Activated CD8-positive, alpha-beta T cell treated with anti-CD3 and anti-CD28 coated beads for 36 hours (primary cell): ENCODE data around the gene ARHGAP4. TPM values are rescaled to one million over a fixed set of nuclear protein-coding genes. Genes with fewer than 3 reads are reported as not detected.
A peak's percentile ranks its signal among the peaks of the same experiment; 100 is the strongest.

Experiments
- ATAC-seq: fragments of 200-7000 bp; cut with Tn5 transposase; one replicate; pipeline ENCODE4 v1.10.0; 2021; ENCODE audit warnings: mild to moderate bottlenecking, moderate library complexity
- CTCF ChIA-PET: fragments of 350-600 bp; sonication (Branson Sonifier 250); formaldehyde crosslinking; loops from one replicate; lab custom pipeline; 2021; ENCODE audit warnings: antibody characterized with exemption; lab: Charles Lee
- POLR2A ChIA-PET: fragments of 350-600 bp; sonication (Branson Sonifier 250); formaldehyde crosslinking; loops from one replicate; lab custom pipeline; 2021; ENCODE audit warnings: antibody characterized with exemption; lab: Charles Lee
- DNase-seq: peaks from one replicate; pipeline ENCODE4 v3.0.0-alpha.2; 2020
- H3K27ac Mint-ChIP-seq: one replicate; pipeline ENCODE4 v1.8.0; 2021; ENCODE audit warnings: mild to moderate bottlenecking, mixed read lengths
- H3K27me3 Mint-ChIP-seq: one replicate; pipeline ENCODE4 v1.8.0; 2021; ENCODE audit warnings: mixed read lengths
- H3K36me3 Mint-ChIP-seq: one replicate; pipeline ENCODE4 v1.8.0; 2021; ENCODE audit warnings: low read depth, mixed read lengths
- H3K4me1 Mint-ChIP-seq: one replicate; pipeline ENCODE4 v1.8.0; 2021; ENCODE audit warnings: low read depth, mixed read lengths
- H3K4me3 Mint-ChIP-seq: one replicate; pipeline ENCODE4 v1.8.0; 2021; ENCODE audit warnings: mild to moderate bottlenecking, moderate library complexity, mixed read lengths
- H3K9me3 Mint-ChIP-seq: one replicate; pipeline ENCODE4 v1.8.0; 2021; ENCODE audit warnings: mixed read lengths
- CTCF ChIP-seq: fragments of 200-600 bp; IDR thresholded peaks from one replicate; pipeline ENCODE4 v1.8.0; 2022; ENCODE audit warnings: antibody characterized with exemption, mild to moderate bottlenecking
- intact Hi-C: fragments of 100-400 bp; cut with micrococcal nuclease; formaldehyde crosslinking; loops from one replicate; pipeline ENCODE4 v1.10.0; 2022
- total RNA-seq, 2 experiments: library from RNA; stranded (reverse); gene quantifications; one replicate each; pipeline ENCODE4 v1.2.3, GENCODE V29; 2021

ARHGAP4 gene
- total RNA-seq, 2 experiments from 2014 or later = 128 to 130 TPM

GRCh38 chrX:153967536-153968224 lies 41.6 kb upstream of the ARHGAP4 start:
- DNase-seq = peak; percentile 58
- no peaks in the 10 kb centered on the region for H3K9me3 Mint-ChIP-seq
- H3K36me3 Mint-ChIP-seq = peaks cover 47% of the 10 kb centered on the region
- H3K27me3 Mint-ChIP-seq = no peaks in the 10 kb centered on the region
- H3K4me3 Mint-ChIP-seq = peak overlapping the region; percentile 93
- POLR2A ChIA-PET = interaction anchor here (1.0 to 12.0 kb wide), 10 partner anchors 8 to 430 kb away, joined by 3 to 105 read pairs (median 8); partner anchors contain the start of genes ARHGAP4, NAA10 and RPL10
- intact Hi-C loops = no loop called here
- no peak for TF ChIP-seq CTCF
- ATAC-seq = peak; percentile 9
- CTCF ChIA-PET = interaction anchor here (0.9 to 4.4 kb wide), 8 partner anchors 15 to 175 kb away, joined by 3 to 40 read pairs (median 5); partner anchors contain the start of genes ARHGAP4 and NAA10
- H3K27ac Mint-ChIP-seq = peak overlapping the region; percentile 95
- peaks cover 21% of the 10 kb centered on the region for H3K4me1 Mint-ChIP-seq

GRCh38 chrX:153966841-153967535 lies 40.9 kb upstream of the ARHGAP4 start:
- ChIA-PET POLR2A (interaction anchor here (0.5 to 12.0 kb wide), 10 partner anchors 8 to 431 kb away, joined by 3 to 105 read pairs (median 5); partner anchors contain the start of genes ARHGAP4, NAA10 and RPL10), CTCF (interaction anchor here (0.7 to 4.4 kb wide), 7 partner anchors 14 to 203 kb away, joined by 3 to 40 read pairs (median 5); partner anchors contain the start of genes NAA10 and PLXNB3)
- intact Hi-C loops = no loop called here
- peak overlapping the region; percentile 93 for H3K4me3 Mint-ChIP-seq
- H3K36me3 Mint-ChIP-seq = peaks cover 50% of the 10 kb centered on the region
- H3K4me1 Mint-ChIP-seq = peaks cover 21% of the 10 kb centered on the region
- DNase-seq (peak; percentile 81), ATAC-seq (peak; percentile 46)
- H3K27me3 Mint-ChIP-seq = no peaks in the 10 kb centered on the region
- H3K9me3 Mint-ChIP-seq = no peaks in the 10 kb centered on the region
- peak overlapping the region; percentile 95 for H3K27ac Mint-ChIP-seq
- no peak for TF ChIP-seq CTCF

DNA sequence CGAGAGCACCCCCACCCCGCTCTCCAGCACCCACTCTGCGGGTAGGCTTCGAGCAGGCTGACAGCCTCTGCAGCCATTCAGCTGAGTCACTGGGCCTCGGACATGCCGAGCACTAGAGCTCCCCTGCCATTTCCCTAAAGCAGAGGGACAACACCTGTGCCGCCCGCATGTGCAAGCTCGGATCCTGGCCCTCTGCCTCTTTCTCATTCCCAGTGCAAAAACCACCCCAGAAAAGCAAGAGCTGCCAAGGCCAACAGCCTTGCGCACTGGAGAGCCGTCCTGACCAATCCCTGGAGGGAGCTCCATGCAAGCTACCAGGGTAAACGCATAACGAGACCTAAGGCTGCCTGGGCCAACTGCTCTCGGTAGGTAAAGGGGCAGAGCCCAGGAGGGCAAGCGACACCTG lies 40.2 kb upstream of the ARHGAP4 start:
- H3K27me3 Mint-ChIP-seq = no peaks in the 10 kb centered on the region
- no peak for TF ChIP-seq CTCF
- ChIA-PET CTCF (interaction anchor here (0.7 to 4.4 kb wide), 4 partner anchors 13 to 203 kb away, joined by 3 to 40 read pairs (median 10); partner anchors contain the start of genes NAA10 and PLXNB3), POLR2A (interaction anchor here (0.5 to 12.0 kb wide), 7 partner anchors 8 to 39 kb away, joined by 3 to 105 read pairs (median 10); partner anchors contain the start of genes ARHGAP4 and NAA10)
- peak overlapping the region; percentile 95 for H3K27ac Mint-ChIP-seq
- H3K9me3 Mint-ChIP-seq = no peaks in the 10 kb centered on the region
- no peak for ATAC-seq
- intact Hi-C loops = no loop called here
- peak overlapping the region; percentile 93 for H3K4me3 Mint-ChIP-seq
- H3K4me1 Mint-ChIP-seq = peaks cover 21% of the 10 kb centered on the region
- peaks cover 49% of the 10 kb centered on the region for H3K36me3 Mint-ChIP-seq
- no peak for DNase-seq

- Mint-ChIP-seq H3K4me1 (peaks cover 21% of the 10 kb centered on the region), H3K27ac (peak overlapping the region; percentile 55), H3K27me3 (no peaks in the 10 kb centered on the region), H3K4me3 (peak overlapping the region; percentile 93), H3K36me3 (peaks cover 50% of the 10 kb centered on the region), H3K9me3 (no peaks in the 10 kb centered on the region)
- TF ChIP-seq CTCF = no peak
- DNase-seq = no peak
- CTCF ChIA-PET = interaction anchor here (3.4 kb wide), 1 partner anchor 12 kb away, joined by 17 read pairs; no protein-coding TSS in a partner anchor
- ATAC-seq = no peak
- POLR2A ChIA-PET = interaction anchor here (0.9 to 12.0 kb wide), 4 partner anchors 15 to 76 kb away, joined by 3 to 105 read pairs (median 40); partner anchors contain the start of gene ARHGAP4
- intact Hi-C loops = no loop called here
Measured at GRCh38 chrX:153965406-153965805, 39.3 kb upstream of the ARHGAP4 start.
